Small intestine (tissue), 16 donors: ENCODE results near the gene HSFX1. TPM values are rescaled to one million over a fixed set of nuclear protein-coding genes. Genes with fewer than 3 reads are reported as not detected.
"Not testable (repeated sequence)": the region's sequence is repeated elsewhere in the genome, so short reads cannot be mapped to it uniquely, and the experiment has no call there.

Experiments
- DNase-seq, 2 donors: peaks; one replicate each; pipeline versions ENCODE4 v3.0.0 to v3.0.0-alpha.2; 2013
- FAIRE-seq: peaks from 2 replicates; lab custom pipeline; 2012; peaks lifted over from hg19 to GRCh38; lab: Jason Lieb, UNC
- H3K27ac ChIP-seq, 3 donors: one replicate each; pipeline ENCODE4 v1.5.1; 2013; ENCODE audit warnings: low read length in 2 of 3, mild to moderate bottlenecking in 2 of 3, control low read depth in 1 of 3, inconsistent platforms in 1 of 3, low read depth in 1 of 3, moderate library complexity in 1 of 3
- H3K27me3 ChIP-seq, 3 donors: one replicate each; pipeline ENCODE4 v1.6.1; 2013; ENCODE audit warnings: low read length in 3 of 3, inconsistent platforms in 1 of 3; ENCODE audit not compliant: control insufficient read depth in 3 of 3, insufficient read depth in 3 of 3
- H3K36me3 ChIP-seq, 3 donors: one replicate each; pipeline ENCODE4 v1.6.1; 2013; ENCODE audit warnings: low read length in 3 of 3, inconsistent platforms in 1 of 3, low read depth in 1 of 3, mild to moderate bottlenecking in 1 of 3, moderate library complexity in 1 of 3; ENCODE audit not compliant: control insufficient read depth in 3 of 3, insufficient read depth in 2 of 3
- H3K4me1 ChIP-seq, 3 donors: one replicate each; pipeline ENCODE4 v1.6.1; 2013; ENCODE audit warnings: low read length in 2 of 3, inconsistent platforms in 1 of 3, low read depth in 1 of 3, mild to moderate bottlenecking in 1 of 3, moderate library complexity in 1 of 3; ENCODE audit not compliant: control insufficient read depth in 3 of 3, insufficient read depth in 2 of 3
- H3K4me3 ChIP-seq, 3 donors: one replicate each; pipeline ENCODE4 v1.5.1; 2013; ENCODE audit warnings: low read length in 3 of 3, control low read depth in 1 of 3, inconsistent platforms in 1 of 3, low read depth in 1 of 3, mild to moderate bottlenecking in 1 of 3, moderate library complexity in 1 of 3
- H3K9me3 ChIP-seq, 2 donors: one replicate each; pipeline ENCODE4 v1.6.1; 2013; ENCODE audit warnings: low read depth in 1 of 2, low read length in 1 of 2; ENCODE audit not compliant: control insufficient read depth in 2 of 2, insufficient read depth in 1 of 2
- WGBS, 3 donors: extraction: QIAGEN DNeasy Blood & Tissue Kit; methylation state at CpG; one replicate each; pipeline ENCODE4 v1.1.7; 2013; 5-methylcytosine and 5-hydroxymethylcytosine counted together
- long read RNA-seq, 10 donors: transcript quantifications; one replicate each; lab custom pipeline, GENCODE V29; 2026
- polyA plus RNA-seq, 4 donors: library from polyadenylated mRNA; stranded (reverse) in 3 of 4; unstranded in 1 of 4; fragments of 200-250 nt in 3 of 4; fragments of 120-200 nt in 1 of 4; gene quantifications; one replicate each; pipeline versions ENCODE4 v1.2.1 to v1.2.3, GENCODE V29; 2013
- donor health status: healthy with polysubstance abuse.
- donor health status: control.
- donor health status: control.
- donor health status: Bipolar disorder and iron deficiency.
- donor health status: healthy.

HSFX1 gene, protein sequence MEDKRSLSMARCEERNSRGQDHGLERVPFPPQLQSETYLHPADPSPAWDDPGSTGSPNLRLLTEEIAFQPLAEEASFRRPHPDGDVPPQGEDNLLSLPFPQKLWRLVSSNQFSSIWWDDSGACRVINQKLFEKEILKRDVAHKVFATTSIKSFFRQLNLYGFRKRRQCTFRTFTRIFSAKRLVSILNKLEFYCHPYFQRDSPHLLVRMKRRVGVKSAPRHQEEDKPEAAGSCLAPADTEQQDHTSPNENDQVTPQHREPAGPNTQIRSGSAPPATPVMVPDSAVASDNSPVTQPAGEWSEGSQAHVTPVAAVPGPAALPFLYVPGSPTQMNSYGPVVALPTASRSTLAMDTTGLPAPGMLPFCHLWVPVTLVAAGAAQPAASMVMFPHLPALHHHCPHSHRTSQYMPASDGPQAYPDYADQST
- polyA plus RNA-seq, result 1 to 10 TPM in 1 of 4 donors, under 1 TPM in 1, not detected in 2; 0.37 to 3.2 TPM
- long read RNA-seq, donor 1, result 0 reads
- long read RNA-seq, donor 2, result 0 reads
- long read RNA-seq, donor 3, result 0 reads
- long read RNA-seq, donor 4, result 0 reads
- long read RNA-seq, donor 5, result 0 reads
- long read RNA-seq, donor 6, result 0 reads
- long read RNA-seq, donor 7, result 0 reads
- long read RNA-seq, donor 8, result 0 reads
- long read RNA-seq, donor 9, result 0 reads
- long read RNA-seq, donor 10, result 0 reads

DNA sequence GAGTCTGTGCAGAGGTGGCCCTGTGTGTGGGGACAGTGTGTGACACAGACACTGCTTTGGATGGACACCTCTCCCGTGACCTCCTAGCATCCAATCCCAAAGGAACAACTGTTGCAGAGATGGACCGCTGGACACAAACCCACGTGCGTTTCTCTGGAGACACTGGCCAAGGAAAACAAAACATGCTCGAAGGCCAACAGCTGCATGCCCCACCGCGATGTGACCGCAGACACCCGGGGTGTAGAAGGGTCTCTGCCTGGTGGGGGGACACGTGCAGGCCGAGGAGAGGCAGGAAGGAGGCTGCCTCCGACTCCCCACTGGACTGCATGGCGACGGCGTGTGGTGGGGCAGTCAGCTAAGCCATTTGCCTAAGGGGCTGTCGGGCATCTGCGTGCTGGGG is at the start of gene HSFX1:
TSS of gene HSFX1 (plus strand) at position 301 of the 400 bp plus-strand sequence. CDS start 614 bp downstream, outside the sequence.
- H3K4me1 ChIP-seq, FAIRE-seq, H3K4me3 ChIP-seq, H3K9me3 ChIP-seq, H3K27ac ChIP-seq, H3K36me3 ChIP-seq, H3K27me3 ChIP-seq, DNase-seq: not testable (repeated sequence)
- WGBS, 3 donors, result no CpG with 5 or more reads among the region's 17 CpGs

DNA sequence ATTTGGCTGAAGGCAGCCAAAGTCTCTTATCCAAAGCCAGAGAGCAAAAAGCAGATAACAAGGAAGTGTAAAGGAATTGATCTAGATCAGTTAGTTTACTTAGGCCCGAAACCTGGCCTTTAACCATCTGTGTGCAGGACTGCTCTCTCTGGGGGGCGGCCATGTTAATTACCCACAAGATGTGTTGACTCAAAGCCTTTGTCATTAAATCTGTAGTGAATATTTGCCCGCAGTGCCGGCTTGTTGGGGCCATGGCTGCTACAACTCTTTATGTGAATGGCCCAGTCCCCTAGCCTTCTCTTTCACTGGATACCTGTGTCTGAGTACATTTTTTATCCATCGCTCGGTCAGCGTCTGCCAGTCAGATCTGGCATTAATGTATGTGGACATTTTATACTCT is 46.6 kb upstream of the HSFX1 start:
- not testable (repeated sequence) for H3K27me3 ChIP-seq, H3K27ac ChIP-seq, H3K36me3 ChIP-seq, DNase-seq, FAIRE-seq, H3K9me3 ChIP-seq, H3K4me1 ChIP-seq, H3K4me3 ChIP-seq
- 72 to 91% (median 76%) methylated on average over 3 of the region's 7 CpGs for WGBS, 3 donors

DNA sequence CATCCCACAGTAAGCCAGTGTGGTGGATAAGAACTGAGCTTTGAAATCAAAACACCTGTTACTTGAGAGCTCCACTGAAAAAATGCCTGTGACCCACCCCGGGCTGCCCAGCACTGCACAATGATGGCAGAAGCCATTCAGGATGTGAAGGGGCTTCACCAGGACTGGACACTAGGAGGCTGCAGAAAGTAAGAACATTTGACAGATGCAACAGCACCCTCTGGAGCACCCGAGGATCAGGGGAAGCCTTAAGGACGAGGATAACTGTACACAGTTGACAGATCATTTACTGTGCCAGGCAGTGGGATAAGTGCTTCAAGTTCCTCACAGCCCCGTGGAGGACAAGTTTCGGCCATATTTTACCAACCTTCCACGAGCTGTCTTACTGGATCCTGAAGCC is 31.6 kb upstream of the HSFX1 start:
- H3K9me3 ChIP-seq, FAIRE-seq, H3K27ac ChIP-seq, H3K4me1 ChIP-seq, H3K36me3 ChIP-seq, H3K4me3 ChIP-seq, H3K27me3 ChIP-seq, DNase-seq: not testable (repeated sequence)
- WGBS, 3 donors, result 56% methylated on average over 1 of the region's 6 CpGs; no CpG with 5 or more reads in 2 of the 3 donors

DNA sequence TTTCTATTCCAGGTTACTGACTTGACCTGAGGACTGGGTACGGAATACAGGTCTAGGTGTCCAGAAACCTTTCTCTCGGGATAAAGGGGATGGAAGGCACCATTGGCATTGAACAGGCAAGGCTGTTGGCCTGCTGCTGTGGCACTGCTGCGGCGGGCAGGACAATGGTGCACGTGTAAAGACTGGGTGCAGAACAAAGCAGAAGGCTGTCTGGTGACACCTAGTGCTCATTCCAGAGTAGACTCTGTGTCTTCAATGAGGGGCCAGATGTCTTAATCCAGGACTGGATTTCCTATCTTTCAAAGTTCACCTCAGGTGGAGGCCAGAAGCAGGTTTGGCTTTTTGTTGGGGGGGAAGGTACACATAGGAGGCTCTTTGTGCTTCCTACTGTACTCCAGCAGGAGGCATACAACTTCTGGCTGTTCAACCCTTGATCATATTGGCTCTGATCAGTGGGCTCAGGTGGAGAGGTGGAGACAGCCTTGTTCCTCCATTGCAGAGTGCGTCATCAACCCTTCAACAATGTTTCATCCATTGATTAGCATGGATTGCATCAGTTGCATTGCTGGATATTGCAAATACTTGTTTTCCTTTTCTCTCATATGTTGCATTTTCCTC is 27.4 kb upstream of the HSFX1 start:
- DNase-seq, H3K9me3 ChIP-seq, H3K4me1 ChIP-seq, H3K36me3 ChIP-seq, FAIRE-seq, H3K27ac ChIP-seq, H3K27me3 ChIP-seq, H3K4me3 ChIP-seq: not testable (repeated sequence)
- WGBS, 3 donors, result 55 to 87% (median 66%) methylated on average over 2 of the region's 6 CpGs

DNA sequence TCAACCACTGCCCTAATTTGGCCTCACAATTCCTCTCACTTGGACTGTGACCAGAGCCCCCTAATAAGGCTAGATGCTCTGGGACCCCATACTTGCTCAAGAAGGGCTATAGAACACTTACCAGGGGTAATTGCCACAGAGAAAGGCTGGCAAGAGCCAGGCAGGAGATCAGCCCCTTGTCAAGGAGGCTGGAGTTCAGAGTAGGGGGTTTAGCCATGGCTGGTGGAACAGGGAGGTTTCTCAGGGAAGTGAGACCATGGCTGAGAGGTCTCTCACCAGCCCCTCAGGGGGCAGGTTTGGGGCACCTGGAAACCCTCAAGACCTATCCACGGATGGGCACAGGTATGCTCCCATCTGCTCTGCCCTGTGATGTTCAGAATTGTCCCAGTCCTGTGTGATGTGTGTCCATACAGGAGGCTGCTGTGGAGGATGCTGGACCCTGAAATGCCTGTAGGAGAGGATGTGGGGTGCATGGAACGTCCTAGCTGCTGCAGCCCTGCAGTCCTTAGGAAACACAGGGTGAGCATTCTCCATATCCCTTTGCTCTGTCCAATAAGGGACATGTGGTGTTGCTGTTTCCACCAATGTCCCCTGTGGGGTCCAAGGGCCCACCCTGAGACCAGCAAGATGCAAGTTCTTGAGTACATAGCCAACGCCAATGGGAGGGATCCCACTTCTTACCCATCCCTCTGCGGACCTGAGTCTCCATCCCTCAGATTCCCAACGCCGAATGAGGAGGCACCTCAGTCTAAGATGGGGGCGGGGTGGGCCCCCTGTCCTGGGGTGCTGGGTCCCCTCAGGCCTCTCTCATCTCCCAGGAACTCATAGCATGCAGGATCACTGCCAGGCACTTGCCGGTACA is 16.4 kb upstream of the HSFX1 start:
- no peak for FAIRE-seq

DNA sequence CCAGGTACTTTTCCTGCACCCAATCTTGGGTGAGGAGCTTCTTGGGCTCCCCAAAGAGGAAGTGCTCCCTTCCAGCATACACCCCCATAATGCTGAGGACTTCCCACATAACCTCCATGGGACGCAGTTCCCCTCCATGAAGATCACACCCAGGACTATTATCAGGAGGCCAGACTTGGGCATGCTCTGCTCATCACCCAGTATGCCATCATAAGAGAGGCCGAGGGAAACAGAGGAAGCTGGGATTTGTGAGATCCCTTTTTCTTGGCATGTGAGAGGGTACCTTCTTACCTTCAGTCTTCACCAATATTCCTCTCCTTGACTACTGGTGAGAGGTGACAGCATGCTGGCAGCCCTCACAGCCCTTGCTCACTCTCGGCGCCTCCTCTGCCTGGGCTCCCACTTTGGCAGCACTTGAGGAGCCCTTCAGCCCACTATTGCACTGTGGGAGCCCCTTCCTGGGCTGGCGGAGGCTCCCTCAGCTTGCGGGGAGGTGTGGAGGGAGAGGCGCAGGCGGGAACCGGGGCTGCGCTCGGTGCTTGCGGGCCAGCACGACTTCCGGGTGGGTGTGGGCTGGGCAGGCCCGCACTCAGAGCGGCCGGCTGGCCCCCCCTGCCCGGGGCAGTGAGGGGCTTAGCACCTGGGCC is 15.7 kb upstream of the HSFX1 start:
- Histone ChIP-seq H3K4me1 (no peaks in the 10 kb centered on the region), H3K4me3 (no peak overlapping the region), H3K36me3 (no peaks in the 10 kb centered on the region), H3K9me3 (no peaks in the 10 kb centered on the region), H3K27me3 (no peaks in the 10 kb centered on the region), H3K27ac (no peak overlapping the region)
- 93 to 96% (median 93%) methylated on average over 10 to 18 of the region's 18 CpGs for WGBS, 3 donors
- DNase-seq (no peak), FAIRE-seq (no peak)

More for the DNA sequence above, 16.4 kb upstream of the HSFX1 start:
- Histone ChIP-seq H3K27ac (no peak overlapping the region), H3K27me3 (no peaks in the 10 kb centered on the region), H3K4me1 (no peaks in the 10 kb centered on the region), H3K36me3 (no peaks in the 10 kb centered on the region), H3K9me3 (no peaks in the 10 kb centered on the region), H3K4me3 (no peak overlapping the region)
- WGBS, 3 donors, result 78 to 93% (median 84%) methylated on average over 7 to 8 of the region's 8 CpGs
- no peak for DNase-seq

DNA sequence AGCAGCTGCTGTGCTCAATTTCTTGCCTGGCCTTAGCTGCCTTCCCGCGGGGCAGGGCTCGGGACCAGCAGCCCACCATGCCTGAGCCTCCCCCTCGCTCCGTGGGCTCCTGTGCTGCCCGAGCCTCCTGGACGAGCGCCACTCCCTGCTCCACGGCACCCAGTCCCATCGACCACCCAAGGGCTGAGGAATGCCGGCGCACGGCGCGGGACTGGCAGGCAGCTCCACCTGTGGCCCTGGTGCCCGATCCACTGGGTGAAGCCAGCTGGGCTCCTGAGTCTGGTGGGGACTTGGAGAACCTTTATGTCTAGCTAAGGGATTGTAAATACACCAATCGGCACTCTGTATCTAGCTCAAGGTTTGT is 15.2 kb upstream of the HSFX1 start:
- not testable (repeated sequence) for H3K36me3 ChIP-seq, H3K27me3 ChIP-seq, H3K27ac ChIP-seq, H3K4me3 ChIP-seq, H3K9me3 ChIP-seq, DNase-seq, FAIRE-seq, H3K4me1 ChIP-seq
- WGBS, 3 donors, result 83 to 93% (median 89%) methylated on average over 6 to 16 of the region's 17 CpGs
